CD4-positive, alpha-beta memory T cell (primary cell): ENCODE results near the gene CPD. TPM values are rescaled to one million over a fixed set of nuclear protein-coding genes. Genes with fewer than 3 reads are reported as not detected.
A peak's percentile ranks its signal among the peaks of the same experiment; 100 is the strongest.
"Not testable (repeated sequence)": the region's sequence is repeated elsewhere in the genome, so short reads cannot be mapped to it uniquely, and the experiment has no call there.

Source experiments
- CTCF ChIA-PET: fragments of 350-600 bp; sonication (Branson Sonifier 250); formaldehyde crosslinking; loops from one replicate; lab custom pipeline; 2021; ENCODE audit warnings: inconsistent platforms; ENCODE audit not compliant: partially characterized antibody; lab: Charles Lee
- POLR2A ChIA-PET: fragments of 350-600 bp; sonication (Branson Sonifier 250); formaldehyde crosslinking; loops from one replicate; lab custom pipeline; 2021; ENCODE audit not compliant: partially characterized antibody; lab: Charles Lee
- DNase-seq, 5 donors: peaks; one replicate each; pipeline versions ENCODE4 v3.0.0 to v3.0.0-alpha.2; 2020 to 2022; ENCODE audit warnings: mixed read lengths in 1 of 5
- H3K27ac ChIP-seq: one replicate; pipeline ENCODE4 v1.7.0; 2013; ENCODE audit warnings: low read depth, low read length
- H3K27me3 ChIP-seq: 2 replicates; pipeline ENCODE4 v1.7.0; 2013; ENCODE audit warnings: mild to moderate bottlenecking, low read length, moderate library complexity; ENCODE audit not compliant: insufficient read depth
- H3K36me3 ChIP-seq: 2 replicates; pipeline ENCODE4 v1.7.0; 2013; ENCODE audit warnings: mild to moderate bottlenecking, low read length, moderate library complexity; ENCODE audit not compliant: insufficient read depth
- H3K4me1 ChIP-seq: 2 replicates; pipeline ENCODE4 v1.7.0; 2013; ENCODE audit warnings: mild to moderate bottlenecking, low read length, moderate library complexity; ENCODE audit not compliant: insufficient read depth
- H3K4me3 ChIP-seq, 2 donors: one replicate each; pipeline ENCODE4 v1.7.0; 2013; ENCODE audit warnings: low read length in 2 of 2, mild to moderate bottlenecking in 1 of 2
- H3K9me3 ChIP-seq, 2 donors: one replicate each; pipeline ENCODE4 v1.7.0; 2013; ENCODE audit warnings: low read length in 2 of 2, control low read depth in 1 of 2; ENCODE audit not compliant: control insufficient read depth in 1 of 2
- H3K27ac Mint-ChIP-seq, 7 donors: one replicate each; pipeline ENCODE4 v1.8.0; 2020 to 2021; ENCODE audit warnings: mixed read lengths in 7 of 7, mild to moderate bottlenecking in 6 of 7, inconsistent platforms in 3 of 7, moderate library complexity in 3 of 7
- H3K27me3 Mint-ChIP-seq, 2 donors: one replicate each; pipeline ENCODE4 v1.8.0; 2020 to 2021; ENCODE audit warnings: mixed read lengths in 2 of 2
- H3K36me3 Mint-ChIP-seq, 2 donors: one replicate each; pipeline ENCODE4 v1.8.0; 2020 to 2021; ENCODE audit warnings: mixed read lengths in 2 of 2, inconsistent platforms in 1 of 2, mild to moderate bottlenecking in 1 of 2
- H3K4me1 Mint-ChIP-seq, 4 donors: one replicate each; pipeline ENCODE4 v1.8.0; 2020 to 2021; ENCODE audit warnings: mixed read lengths in 4 of 4, mild to moderate bottlenecking in 1 of 4
- H3K4me3 Mint-ChIP-seq, 8 donors: one replicate each; pipeline ENCODE4 v1.8.0; 2020 to 2021; ENCODE audit warnings: mixed read lengths in 8 of 8, mild to moderate bottlenecking in 7 of 8, moderate library complexity in 6 of 8, inconsistent platforms in 3 of 8
- H3K9me3 Mint-ChIP-seq, 8 donors: one replicate each; pipeline ENCODE4 v1.8.0; 2020 to 2021; ENCODE audit warnings: mixed read lengths in 8 of 8, mild to moderate bottlenecking in 5 of 8, inconsistent platforms in 3 of 8, moderate library complexity in 1 of 8
- intact Hi-C: fragments of 100-400 bp; cut with micrococcal nuclease; formaldehyde crosslinking; loops from one replicate; pipeline ENCODE4 v1.15.1; 2023
- polyA plus RNA-seq, 2 donors: library from polyadenylated mRNA; unstranded; fragments of 300-500 nt; fragmentation: Illumina TruSeq; gene quantifications; one replicate each; pipeline ENCODE4 v1.2.3, GENCODE V29; 2021
- total RNA-seq, 2 experiments: library from RNA; stranded (reverse); gene quantifications; one replicate each; pipeline ENCODE4 v1.2.3, GENCODE V29; 2021

The CPD gene
- total and polyA plus RNA-seq, 4 experiments from 2014 or later: 15.6 to 24.6 (median 20.7) TPM

GRCh38 chr17:30454635-30455034, 75.9 kb downstream of the CPD start:
- Mint-ChIP-seq H3K36me3 (peaks cover 54 to 68% of the 10 kb centered on the region in 2 donors), H3K4me1 (peaks cover 0 to 1% (median 0%) of the 10 kb centered on the region in 4 donors), H3K27ac (peak overlapping the region in 1 of 7 donors; percentile 18), H3K9me3 (no peaks in the 10 kb centered on the region), H3K4me3 (no peak overlapping the region), H3K27me3 (no peaks in the 10 kb centered on the region)
- H3K36me3 ChIP-seq: peaks cover 20% of the 10 kb centered on the region
- intact Hi-C loops: no loop called here
- no peak overlapping the region for H3K27ac ChIP-seq
- POLR2A ChIA-PET: no interaction called here
- H3K4me1 ChIP-seq: no peaks in the 10 kb centered on the region
- no peaks in the 10 kb centered on the region for H3K27me3 ChIP-seq
- no peak for DNase-seq
- CTCF ChIA-PET: no interaction called here
- no peak overlapping the region for H3K4me3 ChIP-seq
- no peaks in the 10 kb centered on the region for H3K9me3 ChIP-seq

DNA sequence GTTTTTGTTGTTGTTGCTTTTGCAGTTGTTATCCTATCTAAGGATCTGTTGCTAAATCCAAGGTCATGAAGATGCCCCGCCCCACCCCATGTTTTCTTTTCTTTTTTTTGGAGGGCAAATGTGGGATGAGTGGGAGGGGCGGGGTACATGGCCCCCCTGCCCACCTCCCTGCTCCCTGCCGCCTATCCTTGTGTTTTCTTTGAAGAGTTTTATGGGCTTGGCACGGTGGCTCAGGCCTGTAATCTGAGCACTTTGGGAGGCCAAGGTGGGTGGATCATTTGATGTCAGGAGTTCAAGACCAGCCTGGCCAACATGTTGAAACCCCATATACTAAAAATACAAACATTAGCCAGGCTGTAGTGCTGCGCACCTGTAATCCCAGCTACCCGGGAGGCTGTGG, 79.6 kb downstream of the CPD start:
- Mint-ChIP-seq H3K4me1 (peaks cover 0 to 1% (median 0%) of the 10 kb centered on the region in 4 donors), H3K36me3 (peaks cover 44 to 66% of the 10 kb centered on the region in 2 donors), H3K27me3 (no peaks in the 10 kb centered on the region), H3K27ac (peak overlapping the region in 1 of 7 donors; percentile 29), H3K4me3 (no peak overlapping the region), H3K9me3 (no peaks in the 10 kb centered on the region)
- no peaks in the 10 kb centered on the region for H3K4me1 ChIP-seq
- no peak for DNase-seq
- no peaks in the 10 kb centered on the region for H3K27me3 ChIP-seq
- CTCF ChIA-PET: no interaction called here
- intact Hi-C loops: no loop called here
- no peak overlapping the region for H3K4me3 ChIP-seq
- peaks cover 32% of the 10 kb centered on the region for H3K36me3 ChIP-seq
- no peaks in the 10 kb centered on the region for H3K9me3 ChIP-seq
- no peak overlapping the region for H3K27ac ChIP-seq
- POLR2A ChIA-PET: no interaction called here

DNA sequence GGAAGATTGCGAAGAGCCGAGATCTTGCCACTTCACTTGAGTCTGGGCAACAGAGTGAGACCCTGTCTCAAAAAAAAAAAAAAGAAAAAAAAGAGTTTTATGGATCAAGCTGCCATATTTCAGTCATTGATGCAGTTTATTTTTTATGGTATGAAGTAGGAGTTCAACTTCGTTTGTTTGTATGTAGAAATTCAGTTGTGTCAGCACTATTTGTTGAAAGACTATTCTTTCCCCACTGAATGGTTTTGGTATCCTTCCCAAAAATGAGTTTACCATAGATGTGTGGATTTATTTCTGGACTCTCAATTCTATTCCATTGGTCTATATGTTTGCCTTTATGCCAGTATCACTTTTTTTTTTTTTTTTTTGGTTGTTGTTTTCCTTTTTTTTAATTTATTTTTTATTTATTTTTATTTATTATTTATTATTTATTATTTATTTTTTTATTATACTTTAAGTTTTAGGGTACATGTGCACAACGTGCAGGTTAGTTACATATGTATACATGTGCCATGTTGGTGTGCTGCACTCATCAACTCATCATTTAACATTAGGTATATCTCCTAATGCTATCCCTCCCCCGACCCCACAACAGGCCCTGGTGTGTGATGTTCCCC, 80.2 kb downstream of the CPD start:
- H3K4me3 Mint-ChIP-seq, H3K27me3 Mint-ChIP-seq, H3K4me1 Mint-ChIP-seq, H3K4me1 ChIP-seq, DNase-seq, H3K27ac ChIP-seq, H3K9me3 ChIP-seq, POLR2A ChIA-PET, H3K9me3 Mint-ChIP-seq, H3K27me3 ChIP-seq, intact Hi-C loops, CTCF ChIA-PET, H3K4me3 ChIP-seq: not testable (repeated sequence)
- Mint-ChIP-seq H3K36me3 (peaks cover 45 to 66% of the 10 kb centered on the region in 2 donors), H3K27ac (peak overlapping the region in 3 of 7 donors; percentile 58 to 75 (median 69))
- peaks cover 37% of the 10 kb centered on the region for H3K36me3 ChIP-seq

DNA sequence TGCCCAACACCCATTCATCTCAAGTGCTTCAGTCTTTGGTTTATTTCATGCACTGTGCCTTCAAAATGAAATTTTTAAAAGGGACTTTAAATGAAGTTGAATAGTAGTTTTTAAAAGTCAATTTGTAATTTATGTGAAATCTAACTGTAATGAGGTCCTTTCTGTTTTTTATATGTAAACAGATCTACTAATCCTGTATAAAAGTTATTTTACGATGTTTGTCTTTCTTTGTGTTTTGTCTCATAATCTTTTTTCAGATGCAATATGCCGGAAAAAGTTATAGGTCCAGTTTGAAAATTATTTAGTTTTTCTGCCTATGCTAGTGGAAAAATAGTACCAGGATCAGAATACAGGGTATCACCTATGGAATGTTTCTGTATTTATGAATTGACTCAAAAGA, 89.7 kb downstream of the CPD start:
- H3K27me3 Mint-ChIP-seq: peaks cover 0 to 2% of the 10 kb centered on the region in 2 donors
- POLR2A ChIA-PET: interaction anchor here (2.9 kb wide), 1 partner anchor 9 kb away, joined by 10 read pairs; the partner anchor contains the start of gene GOSR1
- CTCF ChIA-PET: interaction anchor here (3.2 kb wide), 1 partner anchor 8 kb away, joined by 28 read pairs; the partner anchor contains the start of gene GOSR1

GRCh38 chr17:30472238-30472890, 93.6 kb downstream of the CPD start:
- H3K36me3 Mint-ChIP-seq: peaks cover under 1 to 7% of the 10 kb centered on the region in 2 donors
- no peaks in the 10 kb centered on the region for H3K9me3 ChIP-seq
- H3K27me3 ChIP-seq: peaks cover 4% of the 10 kb centered on the region
- H3K27ac ChIP-seq: no peak overlapping the region
- intact Hi-C loops: loop anchor here (10.0 kb wide), 1 partner anchor 742 kb away; no protein-coding TSS in a partner anchor
- H3K4me3 ChIP-seq: no peak overlapping the region
- peaks cover 0 to 2% of the 10 kb centered on the region in 2 donors for H3K27me3 Mint-ChIP-seq
- peaks cover 10 to 18% (median 17%) of the 10 kb centered on the region in 4 donors for H3K4me1 Mint-ChIP-seq
- no peak for DNase-seq
- no peaks in the 10 kb centered on the region for H3K9me3 Mint-ChIP-seq
- peaks cover 6% of the 10 kb centered on the region for H3K4me1 ChIP-seq
- ChIA-PET POLR2A (no interaction called here), CTCF (no interaction called here)
- H3K36me3 ChIP-seq: no peaks in the 10 kb centered on the region
- H3K4me3 Mint-ChIP-seq: no peak overlapping the region
- H3K27ac Mint-ChIP-seq: no peak overlapping the region

More for the DNA sequence above, 89.7 kb downstream of the CPD start:
- H3K27ac ChIP-seq: no peak overlapping the region
- Mint-ChIP-seq H3K4me1 (no peaks in the 10 kb centered on the region), H3K27ac (no peak overlapping the region), H3K36me3 (peaks cover 11 to 19% of the 10 kb centered on the region in 2 donors), H3K4me3 (no peak overlapping the region), H3K9me3 (no peaks in the 10 kb centered on the region)
- H3K4me1 ChIP-seq: no peaks in the 10 kb centered on the region
- peaks cover 3% of the 10 kb centered on the region for H3K27me3 ChIP-seq
- DNase-seq: no peak
- no peak overlapping the region for H3K4me3 ChIP-seq
- intact Hi-C loops: no loop called here
- H3K36me3 ChIP-seq: peaks cover 22% of the 10 kb centered on the region
- H3K9me3 ChIP-seq: no peaks in the 10 kb centered on the region

DNA sequence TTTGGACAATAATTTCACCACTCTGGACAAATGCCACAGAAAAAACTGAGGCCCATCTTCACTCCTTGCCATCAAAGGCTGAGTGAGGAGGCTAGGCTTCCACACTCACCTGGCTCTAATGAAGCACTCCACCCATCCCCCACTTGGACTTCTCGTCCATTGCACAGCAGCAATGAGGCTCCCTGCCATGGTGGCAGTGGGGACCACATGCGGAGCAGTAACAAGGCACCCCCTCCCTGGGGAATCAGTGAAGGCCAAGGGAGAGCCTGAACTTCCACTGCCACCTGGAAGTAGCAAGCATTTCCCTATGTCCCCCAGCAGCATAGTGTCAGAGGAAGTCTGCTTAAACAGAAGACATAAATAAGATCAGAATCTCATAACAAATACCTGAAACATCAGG, 96.5 kb downstream of the CPD start:
- no peak overlapping the region for H3K27ac ChIP-seq
- POLR2A ChIA-PET: no interaction called here
- H3K4me1 ChIP-seq: peaks cover 20% of the 10 kb centered on the region
- peak overlapping the region in 2 of 7 donors; percentile 62 to 77 for H3K27ac Mint-ChIP-seq
- peak overlapping the region in 1 of 8 donors; percentile 12 for H3K4me3 Mint-ChIP-seq
- no peaks in the 10 kb centered on the region for H3K9me3 Mint-ChIP-seq
- H3K36me3 Mint-ChIP-seq: peaks cover 0 to 20% of the 10 kb centered on the region in 2 donors
- H3K9me3 ChIP-seq: no peaks in the 10 kb centered on the region
- DNase-seq: no peak
- peaks cover 20 to 39% (median 33%) of the 10 kb centered on the region in 4 donors for H3K4me1 Mint-ChIP-seq
- CTCF ChIA-PET: interaction anchor here (1.9 to 2.8 kb wide), 3 partner anchors 8 to 14 kb away, joined by 7 to 28 read pairs (median 14); no protein-coding TSS in a partner anchor
- peaks cover 0 to 2% of the 10 kb centered on the region in 2 donors for H3K27me3 Mint-ChIP-seq
- peaks cover 4% of the 10 kb centered on the region for H3K27me3 ChIP-seq
- H3K36me3 ChIP-seq: no peaks in the 10 kb centered on the region
- intact Hi-C loops: loop anchor here (5.0 to 10.0 kb wide), 3 partner anchors 133 to 740 kb away; partner anchors contain the start of gene NSRP1
- H3K4me3 ChIP-seq: no peak overlapping the region

- Mint-ChIP-seq H3K36me3 (peaks cover 7 to 31% of the 10 kb centered on the region in 2 donors), H3K4me1 (peaks cover 20 to 45% (median 36%) of the 10 kb centered on the region in 4 donors), H3K27me3 (peaks cover 0 to 2% of the 10 kb centered on the region in 2 donors), H3K27ac (peak overlapping the region; percentile 94 to 100 (median 98)), H3K4me3 (peak overlapping the region; percentile 92 to 99 (median 97)), H3K9me3 (no peaks in the 10 kb centered on the region)
- peaks cover 4% of the 10 kb centered on the region for H3K27me3 ChIP-seq
- H3K9me3 ChIP-seq: no peaks in the 10 kb centered on the region
- DNase-seq: peak in 1 of 5 donors; percentile 31
- CTCF ChIA-PET: interaction anchor here (0.7 to 2.9 kb wide), 19 partner anchors 9 to 863 kb away, joined by 3 to 28 read pairs (median 4); partner anchors contain the start of gene CPD
- POLR2A ChIA-PET: interaction anchor here (0.8 to 2.3 kb wide), 9 partner anchors 9 to 372 kb away, joined by 3 to 10 read pairs (median 4); partner anchors contain the start of gene CPD
- intact Hi-C loops: loop anchor here (1.0 to 10.0 kb wide), 5 partner anchors 134 to 738 kb away; partner anchors contain the start of gene NSRP1
- H3K4me1 ChIP-seq: peaks cover 20% of the 10 kb centered on the region
- peak overlapping the region; percentile 17 to 77 for H3K4me3 ChIP-seq
- H3K27ac ChIP-seq: peak overlapping the region; percentile 99
- H3K36me3 ChIP-seq: no peaks in the 10 kb centered on the region
Observed at GRCh38 chr17:30476726-30477082, 98.0 kb downstream of the CPD start.
